Activated CD8-positive, alpha-beta memory T cell treated with anti-CD3 and anti-CD28 coated beads, Interleukin-2, amount 50 U/mL, for 4 hours (primary cell): Measurements from ENCODE around the gene E2F3.

ENCODE experiments used
- DNase-seq: peaks from one replicate; pipeline ENCODE4 v3.0.0-alpha.2; 2020

E2F3 gene

GRCh38 chr6:20402342-20403069 lies 827 bp downstream of the E2F3 start:
- DNase-seq, result peak; percentile 32

GRCh38 chr6:20403070-20403765 lies 1.5 kb downstream of the E2F3 start:
- peak; percentile 91 for DNase-seq

- peak; percentile 80 for DNase-seq
Observed at GRCh38 chr6:20403766-20404640, 2.3 kb downstream of the E2F3 start.

- peak; percentile 65 for DNase-seq
Observed at GRCh38 chr6:20404641-20405032, 3.0 kb downstream of the E2F3 start.

GRCh38 chr6:20408851-20409250 lies 7.2 kb downstream of the E2F3 start:
- DNase-seq, result no peak

- DNase-seq, result no peak
Observed at GRCh38 chr6:20409427-20409971, 7.8 kb downstream of the E2F3 start.

- DNase-seq, result no peak
Observed at GRCh38 chr6:20411544-20411943, 9.9 kb downstream of the E2F3 start.

- no peak for DNase-seq
Observed at GRCh38 chr6:20411953-20412681, 10.4 kb downstream of the E2F3 start.

- DNase-seq, result no peak
Observed at GRCh38 chr6:20412682-20413073, 11.0 kb downstream of the E2F3 start.

- no peak for DNase-seq
Observed at GRCh38 chr6:20413826-20414225, 12.1 kb downstream of the E2F3 start.

- DNase-seq, result no peak
Observed at GRCh38 chr6:20414711-20415110, 13.0 kb downstream of the E2F3 start.

GRCh38 chr6:20415304-20415703 lies 13.6 kb downstream of the E2F3 start:
- no peak for DNase-seq

- no peak for DNase-seq
Observed at GRCh38 chr6:20415712-20416454, 14.2 kb downstream of the E2F3 start.

GRCh38 chr6:20416567-20417345 lies 15.1 kb downstream of the E2F3 start:
- no peak for DNase-seq

GRCh38 chr6:20417819-20418218 lies 16.1 kb downstream of the E2F3 start:
- DNase-seq, result no peak

GRCh38 chr6:20426177-20427082 lies 24.8 kb downstream of the E2F3 start:
- no peak for DNase-seq

GRCh38 chr6:20427856-20428255 lies 26.2 kb downstream of the E2F3 start:
- DNase-seq, result no peak

- DNase-seq, result no peak
Observed at GRCh38 chr6:20432692-20433091, 31.0 kb downstream of the E2F3 start.

GRCh38 chr6:20433321-20433720 lies 31.6 kb downstream of the E2F3 start:
- DNase-seq, result no peak

- no peak for DNase-seq
Observed at GRCh38 chr6:20433929-20434328, 32.2 kb downstream of the E2F3 start.
